T-cell (primary cell): ENCODE measurements around the gene PCDH19. TPM values are rescaled to one million over a fixed set of nuclear protein-coding genes. Genes with fewer than 3 reads are reported as not detected.

ENCODE experiments used
- ATAC-seq, 4 experiments: fragments of 200-7000 bp in 3 of 4; fragments of 150-1000 bp in 1 of 4; cut with Tn5 transposase; replicated peaks in 1 of 4; 1 replicate in 3 of 4; 2 replicates in 1 of 4; pipeline ENCODE4 v1.10.0; 2021; ENCODE audit warnings: moderate library complexity in 3 of 4, mild to moderate bottlenecking in 2 of 4, moderate number of reproducible peaks in 1 of 4
- CTCF ChIA-PET, 2 donors: fragments of 300-600 bp; sonication (Branson Sonifier 250); formaldehyde crosslinking; loops; one replicate each; lab custom pipeline; 2022; ENCODE audit warnings: antibody characterized with exemption in 2 of 2; lab: Charles Lee
- POLR2A ChIA-PET, 2 donors: fragments of 300-600 bp; sonication (Branson Sonifier 250); formaldehyde crosslinking; loops; one replicate each; lab custom pipeline; 2022; ENCODE audit warnings: antibody characterized with exemption in 2 of 2; lab: Charles Lee
- DNase-seq, 35 experiments: peaks; one replicate each; pipeline versions ENCODE4 v3.0.0 to v3.0.0-alpha.2; 2013 to 2023
- H3K27ac ChIP-seq: one replicate; pipeline ENCODE4 v1.5.1; 2013; ENCODE audit warnings: low read length
- H3K27me3 ChIP-seq, 2 experiments: replicated peaks in 1 of 2; 1 replicate in 1 of 2; 2 replicates in 1 of 2; pipeline versions ENCODE4 v1.6.1 to v1.7.0; 2013; ENCODE audit warnings: low read length in 1 of 2, mixed read lengths in 1 of 2; ENCODE audit not compliant: control insufficient read depth in 2 of 2, insufficient read depth in 2 of 2; ENCODE audit errors: extremely low read depth in 1 of 2
- H3K36me3 ChIP-seq, 2 donors: 1 replicate in 1 of 2; 2 replicates in 1 of 2; pipeline versions ENCODE4 v1.6.1 to v1.7.0; 2013; ENCODE audit warnings: low read length in 1 of 2; ENCODE audit not compliant: control insufficient read depth in 2 of 2, insufficient read depth in 1 of 2; ENCODE audit errors: extremely low read depth in 1 of 2
- H3K4me1 ChIP-seq, 2 experiments: 1 replicate in 1 of 2; 2 replicates in 1 of 2; pipeline versions ENCODE4 v1.6.1 to v1.7.0; 2013; ENCODE audit warnings: low read length in 2 of 2, mixed read lengths in 1 of 2; ENCODE audit not compliant: insufficient read depth in 2 of 2, control insufficient read depth in 1 of 2; ENCODE audit errors: extremely low read depth in 1 of 2
- H3K4me3 ChIP-seq, 2 donors: 1 replicate in 1 of 2; 2 replicates in 1 of 2; pipeline versions ENCODE4 v1.5.1 to v1.7.0; 2013; ENCODE audit warnings: mild to moderate bottlenecking in 2 of 2, low read length in 1 of 2, moderate library complexity in 1 of 2; ENCODE audit not compliant: control insufficient read depth in 1 of 2; ENCODE audit errors: extremely low read depth in 1 of 2
- H3K9me3 ChIP-seq: 2 replicates; pipeline ENCODE4 v1.7.0; 2013
- H3K27ac Mint-ChIP-seq, 2 donors: one replicate each; pipeline ENCODE4 v1.8.0; 2020 to 2021; ENCODE audit warnings: mild to moderate bottlenecking in 2 of 2, mixed read lengths in 2 of 2
- H3K27me3 Mint-ChIP-seq, 2 donors: one replicate each; pipeline ENCODE4 v1.8.0; 2021 to 2022; ENCODE audit warnings: mixed read lengths in 2 of 2
- H3K36me3 Mint-ChIP-seq: one replicate; pipeline ENCODE4 v1.8.0; 2021; ENCODE audit warnings: mixed read lengths
- H3K4me1 Mint-ChIP-seq, 3 donors: one replicate each; pipeline ENCODE4 v1.8.0; 2020 to 2022; ENCODE audit warnings: mixed read lengths in 3 of 3, mild to moderate bottlenecking in 1 of 3
- H3K4me3 Mint-ChIP-seq, 3 donors: one replicate each; pipeline ENCODE4 v1.8.0; 2020 to 2022; ENCODE audit warnings: mild to moderate bottlenecking in 3 of 3, mixed read lengths in 3 of 3, moderate library complexity in 3 of 3
- H3K9me3 Mint-ChIP-seq, 3 donors: one replicate each; pipeline ENCODE4 v1.8.0; 2020 to 2022; ENCODE audit warnings: mixed read lengths in 3 of 3
- WGBS: methylation state at CpG from one replicate; pipeline ENCODE4 v1.1.5; 2013; ENCODE audit warnings: missing lambda C conversion rate; ENCODE audit not compliant: insufficient coverage; 5-methylcytosine and 5-hydroxymethylcytosine counted together
- total RNA-seq, 35 experiments: library from RNA in 6 of 35; stranded (reverse) in 6 of 35; fragments of 120-200 nt in 1 of 35; gene quantifications; one replicate each; pipeline versions ENCODE4 v1.2.1 to v1.2.4 and lab custom pipeline; 2013 to 2026

PCDH19 gene
- total RNA-seq, 5 donors from 2014 or later (not counting 1 experiment from before 2014, with no cell fraction given): 0.03 to 0.05 TPM; not detected in 3

- Histone ChIP-seq H3K27me3 (no peaks in the 10 kb centered on the region), H3K4me3 (no peak overlapping the region), H3K36me3 (no peaks in the 10 kb centered on the region), H3K27ac (no peak overlapping the region), H3K9me3 (no peaks in the 10 kb centered on the region), H3K4me1 (no peaks in the 10 kb centered on the region)
- Mint-ChIP-seq H3K4me3 (no peak overlapping the region), H3K27ac (no peak overlapping the region), H3K36me3 (no peaks in the 10 kb centered on the region), H3K9me3 (no peaks in the 10 kb centered on the region), H3K4me1 (no peaks in the 10 kb centered on the region), H3K27me3 (no peaks in the 10 kb centered on the region)
- ATAC-seq (no peak), DNase-seq (no peak)
- CTCF ChIA-PET: no interaction called here
- no CpG with 5 or more reads among the region's 2 CpGs for WGBS
- POLR2A ChIA-PET: no interaction called here
Measured at GRCh38 chrX:100319716-100320115, 90.4 kb downstream of the PCDH19 start.

GRCh38 chrX:100316987-100317386, 93.1 kb downstream of the PCDH19 start:
- no peaks in the 10 kb centered on the region for H3K27me3 ChIP-seq
- no peaks in the 10 kb centered on the region for H3K27me3 Mint-ChIP-seq
- H3K4me3 ChIP-seq: no peak overlapping the region
- no peak for ATAC-seq
- H3K36me3 ChIP-seq: no peaks in the 10 kb centered on the region
- H3K4me1 ChIP-seq: no peaks in the 10 kb centered on the region
- H3K4me1 Mint-ChIP-seq: no peaks in the 10 kb centered on the region
- H3K9me3 ChIP-seq: no peaks in the 10 kb centered on the region
- no peaks in the 10 kb centered on the region for H3K36me3 Mint-ChIP-seq
- no peak overlapping the region for H3K27ac ChIP-seq
- H3K9me3 Mint-ChIP-seq: no peaks in the 10 kb centered on the region
- ChIA-PET POLR2A (no interaction called here), CTCF (no interaction called here)
- no peak overlapping the region for H3K27ac Mint-ChIP-seq
- DNase-seq: no peak
- no peak overlapping the region for H3K4me3 Mint-ChIP-seq
- no CpG with 5 or more reads among the region's 3 CpGs for WGBS

- H3K4me3 Mint-ChIP-seq: no peak overlapping the region
- DNase-seq (no peak), ATAC-seq (no peak)
- no peak overlapping the region for H3K27ac ChIP-seq
- no peaks in the 10 kb centered on the region for H3K9me3 Mint-ChIP-seq
- no peaks in the 10 kb centered on the region for H3K4me1 Mint-ChIP-seq
- H3K36me3 ChIP-seq: no peaks in the 10 kb centered on the region
- H3K4me3 ChIP-seq: no peak overlapping the region
- H3K4me1 ChIP-seq: no peaks in the 10 kb centered on the region
- no peaks in the 10 kb centered on the region for H3K36me3 Mint-ChIP-seq
- ChIA-PET POLR2A (no interaction called here), CTCF (no interaction called here)
- H3K27me3 ChIP-seq: no peaks in the 10 kb centered on the region
- H3K9me3 ChIP-seq: no peaks in the 10 kb centered on the region
- H3K27ac Mint-ChIP-seq: no peak overlapping the region
- WGBS: no CpG with 5 or more reads among the region's 3 CpGs
- H3K27me3 Mint-ChIP-seq: no peaks in the 10 kb centered on the region
Measured at GRCh38 chrX:100315566-100315965, 94.5 kb downstream of the PCDH19 start.

GRCh38 chrX:100299559-100299958, 110.5 kb downstream of the PCDH19 start:
- Mint-ChIP-seq H3K4me3 (no peak overlapping the region), H3K9me3 (no peaks in the 10 kb centered on the region), H3K4me1 (no peaks in the 10 kb centered on the region), H3K27ac (no peak overlapping the region), H3K27me3 (peaks cover 0 to 24% of the 10 kb centered on the region in 2 donors), H3K36me3 (no peaks in the 10 kb centered on the region)
- no peaks in the 10 kb centered on the region for H3K4me1 ChIP-seq
- ChIA-PET POLR2A (no interaction called here), CTCF (no interaction called here)
- no peaks in the 10 kb centered on the region for H3K36me3 ChIP-seq
- WGBS: no CpG with 5 or more reads among the region's 2 CpGs
- H3K27me3 ChIP-seq: no peaks in the 10 kb centered on the region
- no peak overlapping the region for H3K27ac ChIP-seq
- no peak for ATAC-seq
- H3K4me3 ChIP-seq: no peak overlapping the region
- no peaks in the 10 kb centered on the region for H3K9me3 ChIP-seq
- DNase-seq: no peak

- no CpG with 5 or more reads among the region's 1 CpG for WGBS
- no peaks in the 10 kb centered on the region for H3K9me3 ChIP-seq
- Mint-ChIP-seq H3K27me3 (peaks cover 0 to 15% of the 10 kb centered on the region in 2 donors), H3K36me3 (no peaks in the 10 kb centered on the region), H3K27ac (no peak overlapping the region), H3K4me1 (no peaks in the 10 kb centered on the region), H3K9me3 (no peaks in the 10 kb centered on the region), H3K4me3 (no peak overlapping the region)
- H3K4me1 ChIP-seq: no peaks in the 10 kb centered on the region
- H3K36me3 ChIP-seq: no peaks in the 10 kb centered on the region
- no peak for ATAC-seq
- no peak overlapping the region for H3K4me3 ChIP-seq
- no peak overlapping the region for H3K27ac ChIP-seq
- ChIA-PET CTCF (no interaction called here), POLR2A (no interaction called here)
- H3K27me3 ChIP-seq: no peaks in the 10 kb centered on the region
- DNase-seq: no peak
Measured at GRCh38 chrX:100297728-100298127, 112.3 kb downstream of the PCDH19 start.

- Mint-ChIP-seq H3K4me1 (no peaks in the 10 kb centered on the region), H3K4me3 (no peak overlapping the region), H3K9me3 (no peaks in the 10 kb centered on the region), H3K27me3 (peaks cover 0 to 15% of the 10 kb centered on the region in 2 donors), H3K27ac (no peak overlapping the region), H3K36me3 (no peaks in the 10 kb centered on the region)
- no peak overlapping the region for H3K4me3 ChIP-seq
- no peak for ATAC-seq
- POLR2A ChIA-PET: interaction anchor here in 1 of 2 donors (0.5 kb wide), 2 partner anchors 17 to 25 kb away, joined by 3 to 5 read pairs; no protein-coding TSS in a partner anchor
- H3K36me3 ChIP-seq: no peaks in the 10 kb centered on the region
- H3K9me3 ChIP-seq: no peaks in the 10 kb centered on the region
- H3K27ac ChIP-seq: no peak overlapping the region
- CTCF ChIA-PET: no interaction called here
- no peak for DNase-seq
- no peaks in the 10 kb centered on the region for H3K4me1 ChIP-seq
- H3K27me3 ChIP-seq: no peaks in the 10 kb centered on the region
- WGBS: 93% methylated on average over 9 of the region's 21 CpGs
Measured at GRCh38 chrX:100296183-100296753, 113.8 kb downstream of the PCDH19 start.

GRCh38 chrX:100294965-100295364, 115.1 kb downstream of the PCDH19 start:
- Histone ChIP-seq H3K4me1 (no peaks in the 10 kb centered on the region), H3K27ac (no peak overlapping the region), H3K9me3 (no peaks in the 10 kb centered on the region), H3K4me3 (no peak overlapping the region), H3K36me3 (no peaks in the 10 kb centered on the region), H3K27me3 (no peaks in the 10 kb centered on the region)
- ATAC-seq (no peak), DNase-seq (no peak)
- Mint-ChIP-seq H3K9me3 (no peaks in the 10 kb centered on the region), H3K4me3 (no peak overlapping the region), H3K27ac (no peak overlapping the region), H3K4me1 (no peaks in the 10 kb centered on the region), H3K36me3 (no peaks in the 10 kb centered on the region), H3K27me3 (peaks cover 0 to 15% of the 10 kb centered on the region in 2 donors)
- ChIA-PET POLR2A (no interaction called here), CTCF (no interaction called here)
- no CpG with 5 or more reads among the region's 4 CpGs for WGBS
